Ureter (tissue), 1 donor: Measurements from ENCODE around the gene HTR3C. TPM values are rescaled to one million over a fixed set of nuclear protein-coding genes. Genes with fewer than 3 reads are reported as not detected.
A peak's percentile ranks its signal among the peaks of the same experiment; 100 is the strongest.
"Not testable (repeated sequence)": the region's sequence is repeated elsewhere in the genome, so short reads cannot be mapped to it uniquely, and the experiment has no call there.

ENCODE experiments used
- DNase-seq: peaks from one replicate; pipeline ENCODE4 v3.0.0-alpha.2; 2020; ENCODE audit warnings: low spot score
- total RNA-seq: library from RNA; stranded (reverse); gene quantifications from one replicate; pipeline ENCODE4 v1.2.4, GENCODE V29; 2023
- donor health status: DM: yes; HTN: yes; CAD: no.

The HTR3C gene
- total RNA-seq, 1 donor from 2014 or later: not detected

GRCh38 chr3:184031187-184031792 is 21.6 kb upstream of the HTR3C start, which contains the start of gene HTR3D:
HTR3D (plus strand) TSS chr3:184031742; CDS start chr3:184031742, 0 bp downstream.
- DNase-seq: no peak

GRCh38 chr3:184037816-184038215 is 15.0 kb upstream of the HTR3C start:
- DNase-seq: no peak

DNA sequence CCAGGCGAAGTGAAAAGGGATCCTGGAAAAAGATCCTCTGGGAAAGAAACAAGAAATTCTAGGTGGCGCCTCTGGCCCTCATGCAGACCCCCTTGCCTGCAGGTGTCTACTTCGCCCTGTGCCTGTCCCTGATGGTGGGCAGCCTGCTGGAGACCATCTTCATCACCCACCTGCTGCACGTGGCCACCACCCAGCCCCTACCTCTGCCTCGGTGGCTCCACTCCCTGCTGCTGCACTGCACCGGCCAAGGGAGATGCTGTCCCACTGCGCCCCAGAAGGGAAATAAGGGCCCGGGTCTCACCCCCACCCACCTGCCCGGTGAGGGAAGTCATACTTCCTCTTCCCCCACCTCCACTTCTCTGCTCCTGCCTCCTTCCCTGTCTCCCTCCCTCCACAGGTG is 14.5 kb upstream of the HTR3C start:
- DNase-seq: not testable (repeated sequence)

DNA sequence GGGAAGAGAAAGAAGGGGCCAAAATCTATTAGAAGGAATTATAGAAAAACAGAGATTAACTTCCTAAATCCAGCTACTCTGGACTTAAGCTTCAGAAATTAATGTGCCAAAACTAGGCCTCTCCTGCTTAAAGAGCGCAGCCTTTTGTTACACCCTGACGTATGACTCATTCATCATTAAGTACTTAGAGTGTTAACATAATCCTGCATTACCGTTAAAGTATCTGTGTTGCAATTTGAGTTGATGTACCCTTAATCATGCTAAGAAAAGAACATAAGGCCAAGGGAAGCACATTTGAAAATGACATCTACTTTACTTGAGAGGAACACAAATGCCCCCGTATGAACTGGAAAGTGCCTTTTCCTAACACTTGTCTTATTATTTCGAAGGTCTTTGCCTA is 13.4 kb upstream of the HTR3C start:
- DNase-seq: no peak

DNA sequence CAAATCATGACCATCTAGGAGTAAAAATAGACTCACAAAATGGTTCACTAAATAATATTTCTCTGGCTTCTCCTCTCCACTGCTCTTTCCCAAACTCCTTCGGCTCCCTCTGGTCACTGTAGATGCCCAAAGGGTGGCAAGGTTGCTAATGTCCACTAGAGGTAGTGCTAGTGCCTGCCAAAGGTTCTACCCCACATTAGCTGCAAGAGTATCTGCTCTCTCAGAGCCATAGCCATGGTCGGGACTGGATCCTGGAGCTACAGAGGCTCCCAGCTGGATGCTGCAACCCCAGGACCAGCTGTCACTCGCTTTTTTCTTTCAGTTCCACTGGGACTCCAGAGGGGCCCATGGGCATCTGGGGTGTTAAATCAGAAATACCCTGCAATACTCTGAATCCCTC is 12.8 kb upstream of the HTR3C start:
- DNase-seq: no peak

GRCh38 chr3:184042617-184043016 is 10.2 kb upstream of the HTR3C start:
- DNase-seq: no peak

DNA sequence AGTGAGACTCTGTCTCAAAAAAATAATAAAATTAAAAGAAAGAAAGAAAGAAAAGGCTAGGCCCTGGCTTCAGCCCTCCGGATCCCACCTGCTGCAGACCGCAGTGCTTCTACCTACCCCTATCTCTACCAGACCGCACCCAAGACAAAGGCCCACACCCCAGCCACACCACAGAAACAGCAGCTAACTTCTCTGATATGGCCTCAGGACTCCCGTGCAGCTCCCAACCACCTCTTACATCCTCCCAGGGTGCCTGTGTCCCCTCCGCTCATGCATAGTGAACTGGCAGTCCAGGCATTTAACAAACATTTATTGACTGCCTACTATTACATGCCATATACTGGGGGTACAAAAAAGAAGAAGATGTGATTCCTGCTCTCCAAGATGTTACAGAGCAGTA is 6.9 kb upstream of the HTR3C start:
- no peak for DNase-seq

DNA sequence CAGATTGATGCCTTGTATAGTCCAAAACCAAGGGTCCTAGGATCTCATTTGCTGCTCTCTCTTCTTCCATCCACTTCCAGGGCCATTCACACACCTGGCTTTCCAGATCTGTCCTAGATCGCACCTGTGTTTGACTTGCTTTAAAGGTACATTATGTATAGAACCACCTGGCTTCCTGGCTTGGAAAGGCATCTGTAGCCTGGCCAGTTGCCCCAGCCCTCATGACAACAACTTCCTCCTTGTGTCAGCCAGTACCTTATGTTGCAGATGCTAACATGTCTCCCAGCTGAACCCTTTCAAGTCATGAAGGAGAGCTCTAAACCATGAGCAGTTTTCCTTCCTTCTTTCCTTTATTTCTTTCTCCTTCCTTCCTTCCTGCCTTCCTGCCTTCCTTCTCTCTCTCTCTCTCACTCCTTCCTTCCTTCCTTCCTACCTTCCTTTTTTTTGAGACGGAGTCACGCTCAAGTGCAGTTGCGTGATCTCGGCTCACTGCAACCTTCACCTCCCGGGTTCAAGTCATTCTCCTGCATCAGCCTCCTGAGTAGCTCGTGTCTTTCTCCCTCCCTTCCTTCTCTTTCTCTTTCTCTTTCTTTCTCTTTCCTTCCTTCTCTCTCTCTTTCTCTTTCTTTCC is 2.5 kb upstream of the HTR3C start:
- DNase-seq: no peak

GRCh38 chr3:184058029-184058428 is 5.2 kb downstream of the HTR3C start:
- DNase-seq: no peak

DNA sequence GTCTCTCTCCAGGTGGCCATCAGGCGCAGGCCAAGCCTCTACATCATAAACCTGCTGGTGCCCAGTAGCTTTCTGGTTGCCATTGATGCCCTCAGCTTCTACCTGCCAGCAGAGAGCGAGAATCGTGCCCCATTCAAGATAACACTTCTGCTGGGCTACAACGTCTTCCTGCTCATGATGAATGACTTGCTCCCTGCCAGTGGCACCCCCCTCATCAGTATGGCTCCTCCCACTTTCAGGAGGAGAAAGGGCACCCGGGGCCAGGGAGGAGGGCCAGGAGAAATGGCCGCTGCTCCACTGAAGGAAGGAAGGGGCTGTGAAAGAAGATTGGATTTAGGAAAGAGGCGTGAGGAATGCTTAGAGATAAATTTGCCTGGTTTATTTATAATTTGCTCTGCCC is 6.6 kb downstream of the HTR3C start:
- DNase-seq: no peak

DNA sequence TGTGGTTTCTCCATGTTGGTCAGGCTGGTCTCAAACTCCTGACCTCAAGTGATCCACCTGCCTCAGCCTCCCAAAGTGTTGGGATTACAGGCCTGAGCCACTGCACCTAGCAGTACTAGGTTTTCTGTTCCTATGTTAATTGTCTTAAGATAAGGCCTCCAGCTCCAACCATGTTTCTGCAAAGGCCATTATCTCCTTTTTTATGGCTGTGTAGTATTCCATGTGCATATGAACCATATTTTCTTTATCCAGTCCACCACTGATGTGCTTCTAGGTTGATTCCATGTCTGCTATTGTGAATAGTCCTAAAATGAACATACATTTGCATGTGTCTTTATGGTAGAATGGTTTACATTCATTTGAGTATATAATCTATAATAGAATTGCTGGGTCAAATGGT is 9.8 kb downstream of the HTR3C start:
- DNase-seq: no peak

DNA sequence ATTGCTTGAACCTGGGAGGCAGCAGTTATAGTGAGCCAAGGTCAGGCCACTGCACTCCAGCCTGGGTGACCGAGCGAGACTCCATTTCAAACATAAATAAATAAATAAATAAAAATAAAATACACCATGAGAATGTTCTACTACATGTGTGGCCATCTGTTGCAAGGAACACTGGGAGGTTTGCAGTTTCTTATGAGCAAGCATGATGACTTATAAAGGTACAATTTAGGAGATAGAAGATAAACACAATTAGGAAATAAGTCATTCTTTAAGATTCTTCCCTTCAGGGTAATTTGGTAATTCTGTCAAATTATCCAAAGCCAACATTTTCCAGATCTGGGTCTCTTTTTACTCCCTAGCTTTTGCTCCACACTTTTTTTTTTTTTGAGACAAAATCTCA is 13.4 kb downstream of the HTR3C start:
- no peak for DNase-seq

DNA sequence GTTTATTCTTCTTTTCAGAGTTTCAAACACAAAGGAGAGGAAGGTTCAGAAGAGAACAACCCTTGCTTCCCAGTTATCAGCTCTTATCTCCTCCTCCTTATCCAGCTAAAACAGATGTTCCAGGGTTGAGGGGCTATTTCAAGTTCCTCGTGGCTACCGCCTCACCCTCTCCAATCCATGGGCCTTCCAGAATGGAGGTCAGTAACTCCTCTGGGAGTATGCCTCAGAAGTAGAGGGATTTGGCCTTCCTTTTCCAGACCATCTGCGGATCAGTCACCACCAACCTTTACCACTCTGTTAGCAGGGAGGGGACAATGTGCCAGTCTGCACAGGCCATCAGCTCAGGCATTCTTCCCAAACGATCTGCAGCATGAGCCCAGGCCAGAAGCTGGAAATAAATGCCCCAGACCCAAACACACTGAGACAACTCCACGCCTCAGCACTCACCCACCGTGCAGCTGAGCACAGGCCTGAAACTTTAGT is 14.8 kb downstream of the HTR3C start:
- DNase-seq: no peak

DNA sequence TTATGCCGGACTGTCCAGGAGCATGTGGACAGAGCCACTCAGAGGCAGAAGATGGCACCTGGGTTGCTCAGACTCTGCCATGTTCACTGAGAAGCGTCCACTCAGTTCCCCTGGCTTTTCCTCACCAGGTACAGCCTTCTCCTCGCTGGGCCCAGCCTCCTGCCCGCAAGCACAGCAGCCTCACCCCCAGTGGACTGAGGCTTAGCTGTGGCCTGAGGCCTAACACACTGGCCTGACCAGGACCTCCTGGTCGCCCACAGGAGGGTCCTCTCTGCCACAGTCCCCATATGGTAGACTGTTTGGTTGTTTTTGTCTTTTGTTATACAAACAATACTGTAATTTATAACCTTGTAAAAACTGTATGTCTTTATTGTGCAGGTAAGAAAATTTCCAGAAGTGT is 15.5 kb downstream of the HTR3C start:
- no peak for DNase-seq

GRCh38 chr3:184071142-184071541 is 18.3 kb downstream of the HTR3C start:
- not testable (repeated sequence) for DNase-seq

DNA sequence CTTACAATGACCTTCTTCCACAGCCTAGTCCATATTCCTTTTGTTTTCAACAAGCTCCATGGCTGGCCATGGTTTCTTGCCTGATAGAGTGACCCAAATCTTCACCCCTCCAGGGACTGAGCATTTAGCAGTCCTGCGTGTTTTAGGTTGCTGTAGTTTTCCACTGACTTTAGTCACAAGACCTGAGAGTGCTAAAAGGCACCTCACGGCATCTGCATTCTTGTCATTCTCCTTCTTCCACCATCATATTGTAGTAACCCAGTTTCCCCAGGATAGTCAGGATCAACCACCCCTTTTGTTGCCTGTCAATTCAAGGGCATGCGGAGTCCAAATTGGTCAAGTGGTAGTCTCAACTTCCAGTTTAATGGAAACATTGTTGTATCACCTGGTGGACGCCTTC is 20.8 kb downstream of the HTR3C start:
- no peak for DNase-seq

DNA sequence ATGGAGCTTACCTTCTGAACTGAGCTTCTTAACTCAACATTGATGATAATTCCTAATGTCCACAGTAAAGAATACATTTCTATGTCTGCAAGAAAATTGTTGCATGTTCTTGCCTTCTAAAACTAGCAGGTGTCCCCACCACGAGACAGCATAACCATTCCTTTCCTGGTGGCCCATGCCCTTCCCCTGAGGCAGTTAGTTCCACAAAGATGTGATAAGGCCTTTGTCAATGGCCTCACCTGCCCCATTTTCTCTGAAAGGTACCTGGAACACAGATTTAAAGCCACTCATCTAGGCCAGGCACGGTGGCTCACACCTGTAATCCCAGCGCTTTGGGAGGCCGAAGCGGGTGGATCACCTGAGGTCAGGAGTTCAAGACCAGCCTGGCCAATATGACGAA is 23.1 kb downstream of the HTR3C start:
- DNase-seq: no peak

DNA sequence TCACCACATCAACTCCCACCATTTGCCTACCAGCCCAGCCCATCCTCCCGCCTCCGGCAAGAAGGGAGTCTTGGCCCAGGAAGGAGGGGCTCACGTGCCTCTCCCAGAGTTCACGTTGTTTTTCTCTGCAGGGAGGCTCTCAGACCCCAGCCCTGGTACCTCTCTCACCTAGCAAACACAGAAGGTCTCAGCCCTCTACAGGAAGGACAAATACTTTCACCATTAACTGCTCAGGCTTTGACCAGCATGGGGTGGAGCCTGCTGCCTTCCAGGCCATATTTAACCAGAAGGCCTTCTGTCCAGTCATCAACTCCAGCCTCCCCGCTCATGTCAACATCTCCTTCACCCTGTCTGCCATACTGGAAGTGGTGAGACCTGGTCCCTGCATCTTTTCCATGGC is 25.0 kb downstream of the HTR3C start:
- no peak for DNase-seq

- DNase-seq: no peak
Measured at GRCh38 chr3:184078851-184079250, 26.0 kb downstream of the HTR3C start.

DNA sequence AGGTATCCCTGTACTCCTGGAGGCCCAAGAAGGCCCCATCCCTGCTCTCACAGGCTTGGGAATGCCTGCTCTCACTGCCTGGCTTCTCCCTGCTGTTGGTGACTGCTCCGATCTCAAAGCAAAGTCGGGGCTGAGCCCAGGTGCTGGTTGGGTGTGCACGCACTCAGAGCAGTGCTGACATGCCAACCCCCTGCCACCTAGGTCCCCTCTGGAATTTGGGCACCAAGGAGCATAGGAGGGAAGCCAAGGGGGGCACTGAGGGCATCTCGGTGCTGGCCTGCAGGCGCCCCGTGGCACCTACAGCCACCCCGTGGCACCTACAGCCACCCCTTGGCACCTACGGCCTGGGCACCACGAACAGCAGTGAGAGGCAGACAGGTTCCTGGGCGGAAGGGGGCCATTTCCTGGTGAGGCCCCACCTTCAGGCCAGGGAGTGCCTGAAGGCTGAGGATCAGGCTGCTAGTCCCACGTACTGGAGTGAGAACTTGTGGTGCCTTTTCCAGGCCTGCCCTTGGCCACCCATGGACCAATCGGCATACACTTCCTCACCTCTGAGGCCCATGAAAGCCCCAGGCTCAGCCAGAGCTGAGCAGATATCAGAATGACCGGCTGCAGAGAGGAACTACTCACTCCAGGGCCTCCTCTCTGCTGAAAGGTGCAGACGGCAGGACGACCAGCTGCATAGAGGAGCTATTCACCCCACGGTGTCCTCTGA is 28.4 kb downstream of the HTR3C start:
- no peak for DNase-seq

DNA sequence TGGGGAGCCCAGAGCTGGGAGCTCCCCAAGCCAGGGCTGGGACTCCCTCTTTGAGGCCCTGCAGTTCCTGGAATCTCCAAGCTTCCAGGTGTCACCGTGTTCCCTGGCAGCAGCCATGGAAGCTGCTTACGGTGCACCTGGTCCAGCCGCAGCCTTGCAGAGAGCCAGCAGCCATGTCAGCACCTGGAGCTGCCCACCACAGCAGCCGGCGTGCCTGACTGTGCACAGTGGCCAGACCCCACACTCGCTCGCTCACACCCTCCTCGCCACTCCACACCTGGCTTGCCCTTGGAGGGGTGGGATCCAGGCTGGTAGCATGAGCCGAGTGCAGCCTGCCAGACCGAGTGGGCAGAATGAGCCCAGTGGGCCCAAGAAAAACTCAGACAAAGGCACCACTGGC is 29.2 kb downstream of the HTR3C start:
- no peak for DNase-seq

DNA sequence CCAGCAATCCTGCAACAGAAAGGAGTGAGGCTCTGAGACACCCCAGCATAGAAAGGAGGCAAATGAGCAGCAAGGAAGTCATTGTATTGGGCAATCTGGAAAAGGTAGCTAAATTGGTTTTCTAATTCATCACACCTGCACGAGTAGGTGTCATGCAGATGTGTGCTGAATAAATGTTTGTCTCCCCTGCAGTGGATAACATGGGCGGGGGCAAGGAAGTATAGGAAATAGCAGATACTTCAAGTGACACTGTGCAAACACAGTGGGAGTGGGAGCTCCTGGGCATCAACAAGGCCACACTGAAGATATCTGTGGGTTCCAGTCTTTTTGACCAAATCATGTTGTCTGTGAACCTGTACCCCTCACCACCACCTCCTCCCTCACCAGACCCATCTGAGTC is 29.6 kb downstream of the HTR3C start:
- DNase-seq: no peak

DNA sequence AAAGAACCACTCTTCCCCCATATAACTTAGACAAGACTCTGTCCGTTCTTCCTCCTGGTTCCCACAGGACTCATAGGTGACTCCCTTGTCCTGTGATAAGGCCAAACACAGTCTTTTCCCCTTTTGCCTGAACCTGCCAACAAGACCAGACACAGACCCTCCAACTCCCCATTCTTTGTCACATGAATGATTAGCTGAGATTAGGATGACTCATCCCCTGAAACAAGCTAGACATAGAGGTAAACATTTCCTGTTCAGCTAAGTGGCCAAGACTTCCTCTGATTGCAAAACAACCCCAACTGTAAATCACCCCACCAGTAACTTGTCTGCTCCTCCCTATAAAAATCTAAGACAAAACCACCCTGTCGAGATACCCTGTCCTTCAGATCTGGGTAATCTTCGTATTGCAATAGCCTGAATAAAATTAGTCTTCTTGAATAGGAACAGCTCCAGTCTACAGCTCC is 32.6 kb downstream of the HTR3C start:
- DNase-seq: peak; percentile 49
